GM19238 (cell line): Measurements from ENCODE around the gene MTHFD1.
A peak's percentile ranks its signal among the peaks of the same experiment; 100 is the strongest.

ENCODE experiments used
- DNase-seq: peaks from one replicate; pipeline ENCODE4 v3.0.0; 2011; ENCODE audit warnings: low spot score; ENCODE audit not compliant: insufficient read length

Gene MTHFD1

GRCh38 chr14:64444984-64445845 lies 57.1 kb downstream of the MTHFD1 start:
- peak; percentile 63 for DNase-seq

GRCh38 chr14:64447876-64448670 lies 59.9 kb downstream of the MTHFD1 start:
- no peak for DNase-seq

DNA sequence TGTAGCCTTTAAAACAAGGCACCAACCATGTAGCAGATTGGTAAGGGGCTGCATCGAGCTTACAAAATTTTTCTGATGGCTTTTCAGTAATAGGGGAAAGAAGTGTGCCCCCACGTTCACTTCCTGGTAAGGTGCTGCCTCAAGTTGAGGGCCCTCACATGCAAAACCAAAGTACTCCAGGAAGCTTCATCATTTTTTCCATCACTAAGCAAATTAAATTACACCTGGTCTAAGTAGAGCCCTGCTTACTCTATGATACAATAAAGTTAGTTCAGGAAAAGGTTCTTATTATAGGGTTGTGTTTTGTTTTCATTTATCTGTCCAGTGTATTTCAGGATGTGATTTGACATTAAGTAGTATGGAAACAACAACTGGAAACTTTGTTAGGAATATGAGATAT lies 62.1 kb downstream of the MTHFD1 start:
- DNase-seq: no peak

GRCh38 chr14:64454671-64455070 lies 66.5 kb downstream of the MTHFD1 start:
- no peak for DNase-seq

DNA sequence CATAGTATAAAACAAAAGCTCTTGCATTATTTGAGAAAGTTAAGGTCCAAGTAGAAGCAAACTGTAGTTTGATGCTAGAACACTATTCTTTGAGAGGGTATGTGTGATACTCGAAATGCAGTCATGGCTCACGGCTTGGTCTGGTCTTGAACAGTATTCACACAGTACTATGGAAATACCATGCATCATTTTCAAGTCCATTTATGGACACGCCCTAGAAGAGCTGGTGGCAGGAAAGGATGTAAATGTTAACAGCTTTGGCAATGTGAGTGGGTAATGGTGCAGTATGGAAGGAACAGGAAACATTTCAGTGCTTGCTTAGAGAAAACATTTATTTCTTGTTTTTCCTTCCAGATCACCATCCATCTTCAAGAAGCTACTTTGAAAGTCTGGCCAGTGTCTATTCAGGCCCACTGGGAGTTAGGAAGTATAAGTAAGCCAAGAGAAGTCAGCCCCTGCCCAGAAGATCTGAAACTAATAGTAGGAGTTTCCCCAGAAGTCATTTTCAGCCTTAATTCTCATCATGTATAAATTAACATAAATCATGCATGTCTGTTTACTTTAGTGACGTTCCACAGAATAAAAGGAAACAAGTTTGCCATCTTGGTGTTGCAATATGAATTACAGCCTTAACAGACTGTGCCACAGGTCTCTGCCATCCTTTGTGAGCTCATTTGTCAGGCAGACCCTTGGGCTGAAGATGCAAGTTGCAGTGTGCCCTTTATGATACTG lies 71.4 kb downstream of the MTHFD1 start:
- DNase-seq: no peak

DNA sequence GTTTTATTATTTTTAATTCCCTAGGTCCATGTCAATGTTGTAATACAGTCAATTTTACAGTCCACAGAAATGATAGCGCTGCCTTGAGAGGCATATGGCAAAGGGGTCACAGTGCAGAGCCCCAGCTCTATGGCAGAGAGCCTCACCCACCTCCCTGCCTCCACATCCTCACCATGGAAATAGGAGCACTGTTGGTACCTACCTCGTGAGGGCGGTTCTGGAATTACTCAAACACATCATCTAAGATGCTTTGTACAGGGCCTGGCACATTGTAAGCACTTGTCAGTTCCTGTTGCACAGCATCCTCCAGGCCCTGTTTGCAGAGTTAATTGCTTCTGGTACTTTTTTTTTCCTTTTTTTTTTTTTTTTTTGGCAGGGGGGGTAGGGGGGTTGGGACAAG lies 73.1 kb downstream of the MTHFD1 start:
- no peak for DNase-seq

GRCh38 chr14:64463195-64463594 lies 75.0 kb downstream of the MTHFD1 start:
- DNase-seq: no peak

- no peak for DNase-seq
These were observed 75.7 kb downstream of the MTHFD1 start for GRCh38 chr14:64463873-64464272.

DNA sequence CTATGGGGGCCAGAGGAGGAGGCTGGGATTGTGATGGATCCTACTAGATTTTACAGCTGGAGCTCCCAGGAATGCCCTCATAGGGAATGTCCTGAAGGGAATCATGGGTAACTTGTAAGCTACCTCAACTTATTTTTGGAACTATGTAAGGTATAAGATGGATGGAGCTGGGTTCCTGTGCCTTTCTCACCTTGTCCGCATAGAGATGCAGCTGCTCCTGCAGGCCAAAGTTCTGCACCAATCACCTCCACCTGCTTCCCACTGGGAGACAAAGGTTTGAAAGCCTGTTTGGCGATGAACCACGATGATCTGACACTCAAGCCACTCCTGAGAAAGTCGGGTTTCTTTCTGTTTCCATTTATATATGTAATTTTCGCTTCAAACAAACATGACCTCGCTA lies 76.5 kb downstream of the MTHFD1 start:
- DNase-seq: no peak

GRCh38 chr14:64465191-64465822 lies 77.2 kb downstream of the MTHFD1 start, which contains the start of gene AKAP5:
AKAP5 (plus strand) TSS chr14:64465499; CDS start chr14:64468395, 2,896 bp downstream.
- peak; percentile 59 for DNase-seq

DNA sequence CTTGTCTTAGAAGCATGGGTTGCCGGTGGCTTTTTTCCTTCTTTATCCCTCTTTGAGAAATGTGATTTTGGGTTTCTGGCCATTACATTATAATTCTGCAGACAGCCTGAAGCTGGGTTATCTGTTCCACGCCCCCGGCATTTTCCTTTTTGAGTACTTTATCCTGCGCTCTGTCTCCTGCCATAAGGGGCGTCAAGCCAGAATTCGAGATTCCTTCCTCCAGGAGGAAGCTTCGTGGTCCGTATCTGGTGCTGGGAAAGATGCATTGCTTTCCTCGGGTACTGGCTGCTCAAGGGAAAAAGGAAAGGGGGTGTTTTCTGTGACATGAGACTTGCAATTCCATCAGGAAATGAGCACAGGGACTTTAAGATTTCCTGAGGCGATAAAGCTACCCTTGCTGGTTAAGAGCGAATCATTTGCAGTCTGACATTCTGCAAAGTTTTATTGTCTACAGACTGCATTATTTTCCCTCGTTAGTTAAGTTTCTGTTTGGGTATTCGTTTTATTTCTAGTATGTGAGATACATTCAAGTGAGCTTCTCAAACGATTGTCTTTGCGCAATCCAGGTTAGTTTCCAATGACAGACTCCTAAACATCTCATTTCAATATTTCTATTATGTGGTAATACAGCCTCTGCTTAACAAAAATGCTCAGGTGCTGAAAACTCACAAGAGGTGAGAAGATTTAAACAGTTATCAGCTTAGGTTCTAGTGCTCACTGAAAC lies 77.8 kb downstream of the MTHFD1 start:
- no peak for DNase-seq

- no peak for DNase-seq
These were observed 78.9 kb downstream of the MTHFD1 start for GRCh38 chr14:64467101-64467500.

GRCh38 chr14:64467566-64467965 lies 79.4 kb downstream of the MTHFD1 start:
- no peak for DNase-seq

DNA sequence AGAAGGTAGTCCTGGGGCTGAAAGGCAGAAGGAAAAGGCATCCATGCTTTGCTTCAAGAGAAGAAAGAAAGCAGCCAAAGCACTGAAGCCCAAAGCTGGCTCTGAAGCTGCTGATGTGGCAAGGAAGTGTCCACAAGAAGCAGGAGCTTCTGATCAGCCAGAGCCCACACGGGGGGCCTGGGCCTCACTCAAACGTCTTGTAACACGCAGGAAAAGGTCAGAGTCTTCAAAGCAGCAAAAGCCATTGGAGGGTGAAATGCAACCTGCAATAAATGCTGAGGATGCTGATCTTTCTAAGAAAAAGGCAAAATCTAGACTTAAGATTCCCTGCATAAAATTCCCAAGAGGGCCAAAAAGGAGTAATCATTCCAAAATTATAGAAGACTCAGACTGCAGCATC lies 80.3 kb downstream of the MTHFD1 start:
- no peak for DNase-seq

DNA sequence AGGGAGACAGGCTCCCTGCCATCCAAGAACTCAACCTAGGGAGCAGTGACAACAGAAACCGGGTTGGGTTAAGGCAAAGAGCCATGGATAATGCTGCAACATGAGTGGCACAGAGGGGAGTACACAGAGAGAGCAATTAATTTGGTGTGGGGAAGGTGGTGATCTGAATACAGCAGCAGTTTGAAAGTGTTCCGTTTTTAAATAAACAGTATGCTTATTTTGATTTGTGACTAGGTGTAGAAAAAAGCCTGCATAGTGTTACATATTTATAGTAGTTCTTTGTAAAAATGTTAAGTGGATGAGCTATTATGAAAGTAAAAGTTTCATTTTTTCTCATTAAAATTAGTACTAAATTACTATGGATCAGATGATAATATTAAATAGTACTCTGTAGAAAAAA lies 85.9 kb downstream of the MTHFD1 start:
- no peak for DNase-seq

DNA sequence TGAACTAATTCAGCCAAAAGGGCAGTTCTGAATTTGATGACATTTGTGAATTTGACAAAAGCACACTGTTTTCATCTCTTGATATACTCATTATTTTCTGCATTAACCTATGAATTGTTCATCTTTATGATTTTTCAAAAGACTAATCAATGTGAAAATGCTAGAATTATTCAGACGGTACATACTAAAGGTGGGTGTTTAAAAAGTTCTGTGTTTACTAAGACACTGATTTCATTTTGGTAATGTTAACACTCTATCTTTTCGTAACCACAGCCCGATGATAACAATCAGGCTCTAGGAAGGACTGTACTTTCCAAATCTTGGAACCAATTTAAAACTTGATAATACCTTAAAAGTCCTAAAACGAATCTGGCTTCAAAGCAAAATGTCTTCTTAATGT lies 86.5 kb downstream of the MTHFD1 start:
- DNase-seq: no peak

DNA sequence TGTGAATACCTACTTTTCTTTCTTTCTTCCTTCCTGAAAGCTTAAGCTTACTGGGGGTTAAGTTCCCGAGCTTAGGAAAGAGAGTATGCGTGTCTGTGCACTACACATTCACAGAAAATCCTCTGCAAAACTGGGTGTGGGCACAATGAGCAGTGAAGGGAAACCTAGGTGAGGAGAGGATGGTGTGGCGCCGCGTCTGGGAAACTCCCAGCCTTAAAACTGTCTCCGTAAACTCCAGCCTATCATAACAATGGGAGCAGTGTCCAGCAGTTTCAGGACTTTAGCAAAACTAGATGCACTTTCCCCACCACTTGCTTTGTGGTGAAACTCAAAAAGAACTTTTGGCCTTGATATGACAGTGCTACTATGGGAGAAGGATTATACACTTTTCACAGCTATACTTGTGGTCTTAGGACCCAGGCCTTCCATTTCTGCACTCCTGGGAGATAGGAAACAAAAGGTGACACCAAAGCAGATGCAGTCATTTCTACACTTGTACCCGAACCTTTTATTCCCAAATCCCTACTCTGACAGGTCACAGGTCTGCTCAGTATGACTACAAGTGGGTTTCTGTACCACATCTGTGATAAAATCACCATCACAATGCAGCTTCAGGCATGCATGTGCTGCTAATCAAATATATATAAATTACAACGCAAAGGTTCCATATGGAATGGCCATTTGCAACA lies 87.6 kb downstream of the MTHFD1 start:
- DNase-seq: no peak

GRCh38 chr14:64476438-64476837 lies 88.3 kb downstream of the MTHFD1 start:
- DNase-seq: no peak

DNA sequence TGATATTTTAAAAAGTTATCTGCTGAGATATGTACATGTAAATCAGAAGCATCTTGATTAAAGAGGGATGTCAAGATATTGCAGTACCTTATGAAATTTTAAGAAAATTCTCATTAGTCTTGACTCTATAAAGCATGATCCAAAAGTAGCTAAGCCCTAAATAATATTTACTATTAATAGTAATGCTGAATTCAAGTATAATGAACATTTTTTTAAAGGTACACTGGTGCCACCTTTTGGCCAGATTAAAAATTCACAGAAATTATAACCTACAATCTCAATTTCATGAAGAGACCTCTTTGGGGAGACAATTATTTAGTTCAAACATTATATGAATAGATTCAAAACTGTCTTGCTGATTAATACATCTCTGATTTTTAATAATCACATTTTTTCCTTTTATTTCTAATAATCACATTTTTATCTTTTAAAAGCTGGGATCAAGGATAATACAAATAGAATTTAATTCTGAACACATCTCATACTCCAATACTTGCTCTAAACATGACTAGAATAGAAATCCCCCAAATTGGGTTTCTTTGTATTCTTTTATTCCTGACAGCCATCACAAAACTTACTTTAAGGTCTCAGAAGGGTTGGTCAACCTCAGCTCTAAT lies 90.6 kb downstream of the MTHFD1 start:
- no peak for DNase-seq
